ENCODE data around the gene SULT2B1.
"Not testable (repeated sequence)": the region's sequence is repeated elsewhere in the genome, so short reads cannot be mapped to it uniquely, and the experiment has no call there.

Gene SULT2B1

DNA sequence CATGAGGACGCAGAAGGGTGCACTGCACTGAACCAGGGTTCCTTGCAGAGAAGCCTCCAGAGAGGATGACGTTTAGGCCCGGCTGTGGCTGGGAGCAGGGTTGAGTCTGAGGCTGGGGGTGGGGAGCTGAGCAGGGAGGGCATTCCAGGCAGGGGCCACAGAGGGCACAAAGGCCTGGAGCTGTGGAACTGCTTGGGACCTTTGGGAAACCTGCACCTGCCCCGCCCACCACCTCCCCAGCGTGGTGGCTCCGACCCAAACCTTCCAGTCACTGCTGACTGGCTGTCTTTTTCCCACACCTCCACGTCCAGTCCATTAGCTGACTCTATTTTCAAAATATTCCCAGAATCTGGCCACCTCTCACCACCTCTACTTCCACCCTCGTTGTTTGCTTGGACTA, 35.4 kb upstream of the SULT2B1 start:
- Mint-ChIP-seq H3K27ac (no peak overlapping the region), H3K4me1 (peaks cover 7% of the 10 kb centered on the region), H3K4me3 (no peak overlapping the region), H3K9me3 (no peaks in the 10 kb centered on the region), H3K27me3 (no peaks in the 10 kb centered on the region), H3K36me3 (no peaks in the 10 kb centered on the region)
- ATAC-seq = no peak

DNA sequence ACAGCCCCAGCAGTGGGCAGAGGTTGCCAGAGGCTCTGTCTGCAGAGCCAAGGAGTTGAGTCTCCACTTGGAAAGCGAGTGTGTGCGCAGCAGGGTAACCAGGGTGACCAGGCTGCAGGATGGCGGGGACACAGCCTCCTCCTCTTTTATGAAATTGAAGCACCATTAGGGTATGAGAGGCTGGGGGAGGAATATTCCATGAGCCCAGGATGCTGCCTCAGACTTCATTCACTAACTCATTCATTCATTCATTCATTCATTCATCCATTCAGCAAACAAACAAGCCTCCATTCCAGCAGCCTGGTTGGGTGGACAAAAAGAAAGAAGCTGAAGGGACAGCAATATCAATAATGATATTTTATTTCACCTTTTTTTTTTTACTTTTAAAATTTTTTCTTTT, 33.8 kb upstream of the SULT2B1 start:
- no peak overlapping the region for H3K4me3 Mint-ChIP-seq
- no peaks in the 10 kb centered on the region for H3K36me3 Mint-ChIP-seq
- no peak overlapping the region for H3K27ac Mint-ChIP-seq
- peaks cover 10% of the 10 kb centered on the region for H3K27me3 Mint-ChIP-seq
- ATAC-seq = no peak
- no peaks in the 10 kb centered on the region for H3K9me3 Mint-ChIP-seq
- peaks cover 7% of the 10 kb centered on the region for H3K4me1 Mint-ChIP-seq

DNA sequence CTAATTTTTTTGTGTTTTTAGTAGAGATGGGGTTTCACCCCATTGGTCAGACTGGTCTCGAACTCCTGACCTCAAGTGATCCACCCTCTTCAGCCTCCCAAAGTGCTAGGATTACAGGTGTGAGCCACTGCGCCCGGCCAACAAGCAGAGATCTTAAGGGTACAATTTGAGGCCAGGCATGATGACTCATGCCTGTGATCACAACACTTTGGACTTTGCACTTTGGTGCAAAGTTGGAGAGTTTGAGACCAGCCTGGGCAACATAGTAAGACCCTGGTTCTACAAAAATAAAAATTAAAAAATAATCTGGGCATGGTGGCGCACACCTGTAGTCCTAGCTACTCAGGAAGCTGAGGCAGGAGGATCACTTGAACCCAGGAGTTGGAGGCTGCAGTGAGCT, 32.5 kb upstream of the SULT2B1 start:
- not testable (repeated sequence) for H3K27ac Mint-ChIP-seq, H3K4me1 Mint-ChIP-seq, ATAC-seq, H3K9me3 Mint-ChIP-seq, H3K36me3 Mint-ChIP-seq, H3K4me3 Mint-ChIP-seq
- peaks cover 18% of the 10 kb centered on the region for H3K27me3 Mint-ChIP-seq

DNA sequence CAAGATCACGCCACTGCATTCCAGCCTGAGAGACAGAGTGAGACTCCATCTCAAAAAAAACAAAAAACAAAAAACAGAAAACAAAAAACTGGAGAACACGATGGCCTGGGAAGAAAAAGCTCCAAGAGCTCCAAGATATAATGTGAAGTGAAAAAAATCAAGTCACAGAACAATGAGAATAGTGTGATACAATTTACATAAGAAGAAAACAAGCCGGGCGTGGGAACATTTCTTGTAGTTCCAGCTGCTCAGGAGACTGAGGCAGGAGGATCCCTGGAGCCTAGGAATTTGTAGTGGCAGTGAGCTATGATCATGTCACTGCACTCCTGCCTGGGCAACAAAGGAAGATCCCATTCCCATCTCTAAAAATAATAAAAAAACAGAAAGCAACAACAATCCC, 31.8 kb upstream of the SULT2B1 start:
- Mint-ChIP-seq H3K4me3 (no peak overlapping the region), H3K4me1 (no peaks in the 10 kb centered on the region), H3K9me3 (peaks cover 5% of the 10 kb centered on the region), H3K27ac (no peak overlapping the region), H3K27me3 (peaks cover 19% of the 10 kb centered on the region), H3K36me3 (no peaks in the 10 kb centered on the region)
- no peak for ATAC-seq

DNA sequence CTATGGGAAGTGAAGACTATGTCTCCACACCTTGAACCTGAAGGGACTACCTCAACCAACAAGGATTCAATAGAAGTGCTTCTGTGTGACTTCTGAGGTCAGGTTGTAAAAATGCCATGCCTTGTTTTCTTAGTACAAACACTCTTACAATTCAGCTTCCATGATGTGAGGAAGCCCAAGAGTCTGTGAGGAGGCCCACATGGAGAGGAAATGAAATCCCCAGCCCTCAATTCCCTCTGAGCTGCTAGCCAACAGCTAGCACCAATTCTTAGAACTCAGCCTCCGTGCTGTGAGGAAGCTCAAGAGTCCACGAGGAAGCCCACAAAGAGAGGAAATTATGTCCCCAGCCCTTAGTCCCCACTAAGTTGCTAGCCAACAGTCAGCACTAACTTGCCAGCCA, 27.8 kb upstream of the SULT2B1 start:
- Mint-ChIP-seq H3K27ac (no peak overlapping the region), H3K4me1 (no peaks in the 10 kb centered on the region), H3K9me3 (peaks cover 20% of the 10 kb centered on the region), H3K4me3 (no peak overlapping the region), H3K36me3 (no peaks in the 10 kb centered on the region), H3K27me3 (peaks cover 19% of the 10 kb centered on the region)
- no peak for ATAC-seq

DNA sequence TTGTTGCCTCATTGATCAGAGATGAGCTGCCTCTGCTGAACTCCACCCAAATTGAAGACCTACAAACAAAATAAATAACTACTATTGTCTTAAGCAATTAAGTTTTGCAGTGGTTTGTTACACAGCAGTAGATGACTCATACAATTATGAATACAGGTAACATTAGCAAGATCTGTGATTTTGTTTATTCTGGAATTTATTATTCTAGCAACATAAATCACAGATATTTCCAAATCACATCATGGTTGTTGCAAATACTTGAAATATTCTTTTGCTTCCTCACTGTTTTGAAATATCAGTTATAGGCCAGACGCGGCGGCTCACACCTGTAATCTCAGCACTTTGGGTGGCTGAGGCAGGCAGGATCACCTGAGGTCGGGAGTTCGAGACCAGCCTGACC, 27.2 kb upstream of the SULT2B1 start:
- Mint-ChIP-seq H3K27ac (no peak overlapping the region), H3K27me3 (peaks cover 19% of the 10 kb centered on the region), H3K4me1 (no peaks in the 10 kb centered on the region), H3K4me3 (no peak overlapping the region), H3K9me3 (peaks cover 20% of the 10 kb centered on the region), H3K36me3 (no peaks in the 10 kb centered on the region)
- ATAC-seq = no peak

DNA sequence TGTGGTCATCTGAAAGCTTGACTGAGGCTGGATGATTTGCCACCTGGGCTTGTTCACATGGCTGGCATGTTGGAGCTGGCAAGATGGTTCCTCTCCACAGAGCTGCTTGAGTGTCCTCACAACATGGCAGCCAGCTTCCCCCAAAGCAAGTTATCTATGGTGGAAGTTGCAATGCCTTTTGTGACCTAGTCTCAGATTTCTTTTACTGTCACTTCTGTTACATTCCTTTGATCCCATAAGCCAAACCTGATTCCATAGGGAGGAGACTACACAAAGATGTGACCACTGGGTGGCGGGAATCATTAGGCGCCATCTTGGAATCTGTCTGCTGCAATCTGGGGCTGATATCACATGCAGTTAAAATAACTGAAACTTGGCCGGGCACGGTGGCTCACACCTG, 22.8 kb upstream of the SULT2B1 start:
- Mint-ChIP-seq H3K27ac (no peak overlapping the region), H3K4me3 (no peak overlapping the region), H3K27me3 (peaks cover 16% of the 10 kb centered on the region), H3K9me3 (peaks cover 17% of the 10 kb centered on the region), H3K36me3 (no peaks in the 10 kb centered on the region), H3K4me1 (no peaks in the 10 kb centered on the region)
- no peak for ATAC-seq

DNA sequence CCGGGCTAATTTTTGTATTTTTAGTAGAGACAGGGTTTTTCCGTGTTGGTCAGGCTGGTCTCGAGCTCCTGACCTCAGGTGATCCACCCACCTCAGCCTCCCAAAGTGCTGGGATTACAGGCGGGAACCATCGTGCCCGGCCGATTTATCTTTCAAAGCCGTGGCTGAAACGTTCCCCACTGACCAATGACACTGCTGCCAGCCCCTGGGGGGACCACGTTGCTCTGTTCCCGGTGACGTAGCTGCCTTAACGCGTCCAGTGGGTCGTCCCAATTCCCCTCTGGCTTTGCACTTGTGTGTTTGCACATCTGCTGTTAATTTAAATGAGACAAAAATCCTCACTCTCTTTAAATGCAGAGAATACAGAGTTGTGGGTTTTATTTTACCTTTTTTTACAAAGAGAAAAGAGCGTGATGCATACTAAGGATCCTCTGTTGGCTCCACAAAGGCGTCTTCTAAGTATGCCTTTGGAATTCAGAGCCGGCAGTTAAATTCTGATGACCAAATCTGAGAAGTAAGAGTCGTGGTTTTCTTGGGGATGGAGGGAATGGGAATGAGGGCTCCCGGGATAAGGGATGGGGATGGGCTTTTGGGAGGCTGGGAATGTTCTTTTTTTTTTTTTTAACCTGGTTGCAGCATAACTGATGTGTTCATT, 21.8 kb upstream of the SULT2B1 start:
- Mint-ChIP-seq H3K27ac (no peak overlapping the region), H3K9me3 (peaks cover 15% of the 10 kb centered on the region), H3K27me3 (peaks cover 13% of the 10 kb centered on the region), H3K4me1 (no peaks in the 10 kb centered on the region), H3K36me3 (no peaks in the 10 kb centered on the region), H3K4me3 (no peak overlapping the region)
- no peak for ATAC-seq

DNA sequence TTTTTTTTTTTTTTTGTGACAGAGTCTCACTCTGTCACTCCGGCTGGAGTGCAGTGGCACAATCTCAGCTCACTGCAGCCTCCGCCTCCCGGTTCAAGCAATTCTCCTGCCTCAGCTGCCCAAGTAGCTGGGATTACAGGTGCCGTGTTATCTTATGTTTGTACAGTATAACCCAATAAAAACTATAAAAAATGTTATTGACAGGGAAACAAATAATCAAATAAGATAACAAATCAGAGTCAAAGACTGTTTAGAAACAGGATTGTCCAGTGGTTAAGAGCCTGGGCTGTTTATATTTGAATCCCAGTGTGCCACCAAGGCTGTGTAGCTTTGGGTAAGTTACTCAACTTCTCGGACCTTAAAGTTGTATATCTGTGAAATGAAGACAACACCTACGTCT, 21.2 kb upstream of the SULT2B1 start:
- ATAC-seq = no peak
- Mint-ChIP-seq H3K36me3 (no peaks in the 10 kb centered on the region), H3K4me1 (no peaks in the 10 kb centered on the region), H3K27ac (no peak overlapping the region), H3K4me3 (no peak overlapping the region), H3K9me3 (peaks cover 15% of the 10 kb centered on the region), H3K27me3 (peaks cover 13% of the 10 kb centered on the region)

DNA sequence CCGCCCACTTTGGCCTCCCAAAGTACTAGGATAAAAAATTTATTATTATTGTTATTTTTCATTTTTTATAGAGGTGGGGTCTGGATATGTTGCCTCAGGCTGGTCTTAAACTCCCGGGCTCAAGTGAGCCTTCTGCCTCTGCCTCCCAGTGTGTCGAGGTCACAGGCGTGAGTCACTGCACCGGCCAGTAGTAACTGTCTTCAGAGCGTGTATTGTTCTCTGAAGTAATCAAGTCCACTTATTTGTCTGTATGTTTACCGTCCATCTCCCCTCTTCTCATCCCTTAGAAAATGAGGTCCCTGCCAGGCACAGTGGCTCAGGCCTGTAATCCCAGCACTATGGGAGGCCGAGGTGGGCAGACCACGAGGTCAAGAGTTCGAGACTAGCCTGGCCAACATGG, 18.2 kb upstream of the SULT2B1 start:
- Mint-ChIP-seq H3K4me1 (no peaks in the 10 kb centered on the region), H3K27me3 (peaks cover 13% of the 10 kb centered on the region), H3K27ac (no peak overlapping the region), H3K9me3 (no peaks in the 10 kb centered on the region), H3K36me3 (no peaks in the 10 kb centered on the region), H3K4me3 (no peak overlapping the region)
- ATAC-seq = no peak

DNA sequence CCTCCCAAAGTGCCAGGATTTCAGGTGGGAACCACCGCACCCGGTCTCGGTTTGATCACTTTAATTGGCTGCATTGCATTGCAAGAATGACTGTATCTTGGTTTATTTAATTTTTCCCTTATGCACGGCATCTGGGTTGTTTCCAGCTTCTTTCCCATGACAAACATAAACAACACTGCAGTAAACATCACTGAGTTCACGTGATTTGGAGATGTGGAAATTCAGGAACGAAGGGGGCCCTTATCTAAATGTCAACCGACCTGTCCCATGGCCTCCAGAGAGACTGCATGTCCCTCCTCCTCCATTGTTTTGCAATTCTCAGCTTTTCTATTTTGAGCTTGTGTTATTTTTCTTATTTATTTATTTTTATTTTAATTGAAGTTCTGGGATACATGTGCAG, 14.4 kb upstream of the SULT2B1 start:
- no peaks in the 10 kb centered on the region for H3K27me3 Mint-ChIP-seq
- no peaks in the 10 kb centered on the region for H3K9me3 Mint-ChIP-seq
- no peak for ATAC-seq
- H3K4me3 Mint-ChIP-seq = no peak overlapping the region
- H3K36me3 Mint-ChIP-seq = no peaks in the 10 kb centered on the region
- H3K4me1 Mint-ChIP-seq = no peaks in the 10 kb centered on the region
- H3K27ac Mint-ChIP-seq = no peak overlapping the region

DNA sequence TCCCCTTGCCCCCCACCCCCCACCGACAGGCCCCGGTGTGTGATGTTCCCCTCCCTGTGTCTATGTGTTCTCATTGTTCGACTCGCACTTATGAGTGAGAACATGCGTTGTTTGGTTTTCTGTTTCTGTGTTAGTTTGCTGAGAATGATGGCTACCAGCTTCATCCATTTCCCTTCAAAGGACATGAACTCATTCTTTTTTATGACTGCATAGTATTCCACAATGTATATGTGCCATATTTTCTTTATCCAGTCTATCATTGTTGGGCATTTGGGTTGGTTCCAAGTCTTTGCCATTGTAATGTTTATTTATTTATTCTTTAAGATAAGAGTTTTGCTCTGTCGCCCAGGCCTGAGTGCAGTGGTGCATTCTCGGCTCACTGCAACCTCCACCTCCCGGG, 13.9 kb upstream of the SULT2B1 start:
- not testable (repeated sequence) for H3K27me3 Mint-ChIP-seq, H3K27ac Mint-ChIP-seq, H3K9me3 Mint-ChIP-seq, H3K4me1 Mint-ChIP-seq, H3K36me3 Mint-ChIP-seq, H3K4me3 Mint-ChIP-seq, ATAC-seq

DNA sequence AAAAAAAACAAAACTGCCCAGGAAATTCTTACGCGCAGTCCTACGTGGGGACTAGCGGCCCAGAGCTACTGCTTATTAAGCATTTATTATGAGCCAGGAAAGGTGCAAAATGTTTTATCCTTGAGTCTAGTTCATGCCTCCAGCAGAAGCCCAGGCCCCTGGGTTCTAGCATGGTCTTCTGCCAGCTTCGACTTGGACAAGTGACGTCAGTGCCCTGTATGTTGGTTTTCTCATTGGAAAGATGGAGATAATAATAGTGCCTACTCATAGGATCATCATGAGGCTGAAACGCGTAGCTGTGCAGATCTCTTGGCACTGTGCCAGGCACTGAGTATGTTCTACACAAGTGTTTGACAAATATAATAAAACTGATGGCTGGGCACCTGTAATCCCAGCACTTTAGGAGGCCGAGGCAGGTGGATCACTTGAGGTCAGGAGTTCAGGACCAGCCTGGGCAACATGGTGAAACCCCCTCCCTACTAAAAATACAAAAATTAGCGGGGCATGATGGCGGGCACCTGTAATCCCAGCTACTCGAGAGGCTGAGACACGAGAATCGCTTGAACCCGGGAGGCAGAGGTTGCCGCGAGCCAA, 12.4 kb upstream of the SULT2B1 start:
- Mint-ChIP-seq H3K9me3 (no peaks in the 10 kb centered on the region), H3K4me1 (no peaks in the 10 kb centered on the region), H3K27ac (no peak overlapping the region), H3K36me3 (no peaks in the 10 kb centered on the region), H3K4me3 (no peak overlapping the region), H3K27me3 (peaks cover 9% of the 10 kb centered on the region)
- no peak for ATAC-seq

DNA sequence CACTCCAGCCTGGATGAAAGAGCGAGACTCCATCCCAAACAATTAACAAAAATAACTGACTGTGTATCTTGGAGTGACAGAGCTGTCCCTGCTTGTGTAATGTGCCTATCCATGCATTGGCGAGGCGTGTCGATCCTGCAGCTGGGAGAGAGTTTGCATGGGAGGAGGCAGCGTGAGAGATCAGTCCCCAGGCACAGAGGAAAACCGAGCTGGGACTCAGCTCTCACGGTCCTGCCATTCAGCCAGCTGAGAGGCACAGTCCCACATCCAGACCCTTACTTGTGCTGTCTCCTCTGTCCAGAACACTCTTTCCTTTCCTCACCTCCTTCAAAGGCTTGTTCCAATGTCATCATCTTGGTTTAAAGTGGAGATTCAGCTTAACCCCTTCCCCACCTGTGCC, 11.9 kb upstream of the SULT2B1 start:
- no peaks in the 10 kb centered on the region for H3K4me1 Mint-ChIP-seq
- no peak overlapping the region for H3K4me3 Mint-ChIP-seq
- H3K36me3 Mint-ChIP-seq = no peaks in the 10 kb centered on the region
- H3K27me3 Mint-ChIP-seq = peaks cover 9% of the 10 kb centered on the region
- no peak overlapping the region for H3K27ac Mint-ChIP-seq
- ATAC-seq = no peak
- H3K9me3 Mint-ChIP-seq = no peaks in the 10 kb centered on the region

DNA sequence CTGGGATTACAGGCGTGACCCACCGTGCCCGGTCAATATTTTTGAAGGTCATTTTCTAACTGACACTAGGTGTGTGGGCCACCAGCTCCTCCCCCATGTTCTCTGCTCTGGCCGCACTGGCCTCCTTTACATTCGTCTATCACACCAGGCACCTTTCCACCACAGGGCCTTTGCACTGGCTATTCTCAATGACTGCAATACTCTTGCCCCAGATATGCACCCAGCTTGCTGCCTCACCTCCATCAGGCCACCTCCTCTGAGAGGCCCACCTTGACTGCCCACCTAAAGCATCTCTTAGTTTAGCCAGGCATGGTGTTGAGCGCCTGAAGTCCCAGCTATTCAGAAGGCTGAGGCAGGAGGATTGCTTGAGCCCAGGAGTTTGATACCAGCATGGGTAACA, 10.2 kb upstream of the SULT2B1 start:
- Mint-ChIP-seq H3K27ac (no peak overlapping the region), H3K9me3 (no peaks in the 10 kb centered on the region), H3K4me3 (no peak overlapping the region), H3K27me3 (peaks cover 9% of the 10 kb centered on the region), H3K36me3 (no peaks in the 10 kb centered on the region), H3K4me1 (no peaks in the 10 kb centered on the region)
- no peak for ATAC-seq

DNA sequence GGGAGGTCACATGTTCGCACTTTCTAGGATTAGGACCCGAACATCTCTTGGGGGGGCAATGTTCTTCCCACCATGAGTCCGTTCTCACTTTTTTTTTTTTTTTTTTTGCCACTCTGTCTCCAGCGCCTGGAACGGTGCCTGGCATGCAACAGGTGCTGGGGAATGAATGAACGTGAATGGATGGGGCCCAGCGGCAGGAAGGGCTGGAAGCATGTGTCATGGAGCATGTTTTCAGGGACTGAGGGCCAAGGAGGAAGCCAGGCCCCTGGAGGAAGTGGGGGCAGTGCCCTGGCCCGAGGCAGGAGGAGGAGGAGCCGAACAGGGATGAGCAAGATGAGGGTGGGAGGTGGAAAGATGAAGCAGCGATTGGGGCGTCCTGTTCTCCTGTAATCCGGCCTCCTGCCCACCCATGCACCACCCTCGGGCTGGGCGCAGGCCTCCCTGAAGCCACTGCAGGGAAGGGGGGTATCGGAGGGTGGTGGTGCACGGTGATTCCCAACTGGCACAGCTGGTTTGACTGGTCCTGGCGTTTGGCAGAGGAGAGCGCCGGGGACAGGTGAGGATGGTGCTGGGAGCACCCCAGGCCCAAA, 8.8 kb upstream of the SULT2B1 start:
- no peaks in the 10 kb centered on the region for H3K9me3 Mint-ChIP-seq
- no peak overlapping the region for H3K4me3 Mint-ChIP-seq
- H3K36me3 Mint-ChIP-seq = no peaks in the 10 kb centered on the region
- H3K4me1 Mint-ChIP-seq = no peaks in the 10 kb centered on the region
- peaks cover 9% of the 10 kb centered on the region for H3K27me3 Mint-ChIP-seq
- ATAC-seq = no peak
- no peak overlapping the region for H3K27ac Mint-ChIP-seq

Data from stimulated activated memory B cell treated with anti-CD40 and anti-IgM and Interleukin-4, amounts not matched to agents 10 μg/mL and 1 μg/mL and 100 μg/mL, for 72 hours (primary cell).